Caco-2 (cell line): ENCODE results near the gene HNRNPC. TPM values are rescaled to one million over a fixed set of nuclear protein-coding genes. Genes with fewer than 3 reads are reported as not detected.

Experiments
- BruUV-seq: library from RNA; stranded (reverse); fragments of 400-500 nt; replicated peaks from 2 replicates; lab custom pipeline; 2021; lab: Mats Ljungman, UMichigan
- CTCF ChIA-PET: fragments of 300-600 bp; sonication (Branson Sonifier 250); formaldehyde crosslinking; loops from one replicate; lab custom pipeline; 2022; ENCODE audit warnings: antibody characterized with exemption; lab: Charles Lee
- POLR2A ChIA-PET: fragments of 300-600 bp; sonication (Branson Sonifier 250); formaldehyde crosslinking; loops from one replicate; lab custom pipeline; 2022; ENCODE audit warnings: antibody characterized with exemption; lab: Charles Lee
- DNase-seq, 2 experiments: peaks; one replicate each; pipeline versions ENCODE4 v3.0.0 to v3.0.0-alpha.2; 2020 to 2022
- H3K27me3 ChIP-seq: replicated peaks from 2 replicates; pipeline ENCODE4 v1.6.0; 2011; ENCODE audit warnings: low read length; ENCODE audit not compliant: control insufficient read depth, insufficient read depth
- H3K36me3 ChIP-seq: 2 replicates; pipeline ENCODE4 v1.5.1; 2011; ENCODE audit warnings: low read length; ENCODE audit not compliant: control insufficient read depth, insufficient read depth
- H3K4me1 ChIP-seq: fragments of 250-450 bp; sonication (Bioruptor Pico); 2 replicates; pipeline ENCODE4 v1.5.1; 2020; ENCODE audit warnings: mild to moderate bottlenecking
- H3K4me3 ChIP-seq: 2 replicates; pipeline ENCODE4 v1.5.1; 2011; ENCODE audit warnings: low read depth, mild to moderate bottlenecking, control low read depth, low read length
- H3K9me3 ChIP-seq: fragments of 250-450 bp; sonication (Bioruptor Pico); 2 replicates; pipeline ENCODE4 v1.5.1; 2020; ENCODE audit warnings: mild to moderate bottlenecking, moderate library complexity
- H3K27ac Mint-ChIP-seq: one replicate; pipeline ENCODE4 v1.8.0; 2022; ENCODE audit warnings: mixed read lengths; ENCODE audit not compliant: unreplicated experiment
- H3K27me3 Mint-ChIP-seq: one replicate; pipeline ENCODE4 v1.8.0; 2022; ENCODE audit warnings: mixed read lengths; ENCODE audit not compliant: insufficient read depth, unreplicated experiment
- H3K36me3 Mint-ChIP-seq: one replicate; pipeline ENCODE4 v1.8.0; 2022; ENCODE audit warnings: mild to moderate bottlenecking, mixed read lengths; ENCODE audit not compliant: insufficient read depth, unreplicated experiment
- H3K4me1 Mint-ChIP-seq: one replicate; pipeline ENCODE4 v1.8.0; 2022; ENCODE audit warnings: low read depth, mixed read lengths; ENCODE audit not compliant: unreplicated experiment
- H3K4me3 Mint-ChIP-seq: one replicate; pipeline ENCODE4 v1.8.0; 2022; ENCODE audit warnings: mild to moderate bottlenecking, moderate library complexity, mixed read lengths; ENCODE audit not compliant: unreplicated experiment
- H3K9me3 Mint-ChIP-seq: one replicate; pipeline ENCODE4 v1.8.0; 2022; ENCODE audit warnings: mixed read lengths; ENCODE audit not compliant: unreplicated experiment
- CTCF ChIP-seq, 2 experiments: fragments of 200-600 bp in 1 of 2; IDR thresholded peaks; 1 replicate in 1 of 2; 2 replicates in 1 of 2; pipeline versions ENCODE4 v1.5.1 to v1.8.0; 2011 to 2022; ENCODE audit warnings: antibody characterized with exemption in 1 of 2, control low read depth in 1 of 2, inconsistent platforms in 1 of 2, low read depth in 1 of 2, low read length in 1 of 2, mild to moderate bottlenecking in 1 of 2, moderate library complexity in 1 of 2; ENCODE audit not compliant: insufficient read depth in 1 of 2, severe bottlenecking in 1 of 2, unreplicated experiment in 1 of 2
- intact Hi-C: fragments of 100-400 bp; cut with micrococcal nuclease; formaldehyde crosslinking; loops from one replicate; pipeline ENCODE4 v1.10.0; 2022; ENCODE audit not compliant: unreplicated experiment
- total RNA-seq: library from RNA; stranded (reverse); gene quantifications from 2 replicates; pipeline ENCODE4 v1.2.3, GENCODE V29; 2022

The HNRNPC gene
- total RNA-seq, 1 experiment from 2014 or later: 512 TPM

DNA sequence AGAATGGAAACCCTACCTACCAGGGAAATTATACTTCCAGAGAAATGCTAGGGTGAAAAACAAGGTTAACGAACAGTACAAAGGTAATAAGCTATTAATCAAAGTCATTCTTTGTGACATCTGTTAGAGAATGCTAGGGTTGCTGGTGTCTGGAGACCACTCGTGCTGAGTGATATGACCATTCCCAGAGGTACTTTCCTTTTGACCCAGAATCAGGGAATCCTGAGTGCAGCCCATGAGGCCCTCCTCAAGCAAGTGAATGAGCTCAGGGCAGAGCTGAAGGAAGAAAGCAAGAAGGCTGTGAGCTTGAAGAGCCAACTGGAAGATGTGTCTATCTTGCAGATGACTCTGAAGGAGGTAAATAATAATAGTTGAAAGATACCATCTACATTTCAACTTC, 42.4 kb upstream of the HNRNPC start:
- Mint-ChIP-seq H3K4me3 (no peak overlapping the region), H3K27ac (no peak overlapping the region), H3K9me3 (no peaks in the 10 kb centered on the region), H3K27me3 (no peaks in the 10 kb centered on the region), H3K36me3 (no peaks in the 10 kb centered on the region), H3K4me1 (no peaks in the 10 kb centered on the region)
- CTCF ChIA-PET: interaction anchor here (0.6 kb wide), 1 partner anchor 145 kb away, joined by 3 read pairs; no protein-coding TSS in a partner anchor
- POLR2A ChIA-PET: no interaction called here
- intact Hi-C loops: no loop called here
- TF ChIP-seq CTCF (IDR thresholded peaks at IDR 0.05; ENCODE audit: insufficient read depth in 1 of 2, low read depth in 1 of 2, low read length in 1 of 2, severe bottlenecking in 1 of 2, unreplicated experiment in 1 of 2): no peak
- no peaks in the 10 kb centered on the region for H3K9me3 ChIP-seq
- BruUV-seq: no TSS peak
- DNase-seq: no peak
- peaks cover 21% of the 10 kb centered on the region for H3K4me1 ChIP-seq
- H3K27me3 ChIP-seq: no peaks in the 10 kb centered on the region
- no peaks in the 10 kb centered on the region for H3K36me3 ChIP-seq
- no peak overlapping the region for H3K4me3 ChIP-seq

GRCh38 chr14:21309956-21310355, 40.7 kb upstream of the HNRNPC start:
- H3K4me1 ChIP-seq: peaks cover 21% of the 10 kb centered on the region
- intact Hi-C loops: loop anchor here (2.0 kb wide), 1 partner anchor 247 kb away; no protein-coding TSS in a partner anchor
- no peak for TF ChIP-seq CTCF (IDR thresholded peaks at IDR 0.05; ENCODE audit: insufficient read depth in 1 of 2, low read depth in 1 of 2, low read length in 1 of 2, severe bottlenecking in 1 of 2, unreplicated experiment in 1 of 2)
- Mint-ChIP-seq H3K27ac (no peak overlapping the region), H3K4me1 (no peaks in the 10 kb centered on the region), H3K27me3 (no peaks in the 10 kb centered on the region), H3K9me3 (no peaks in the 10 kb centered on the region), H3K4me3 (no peak overlapping the region), H3K36me3 (no peaks in the 10 kb centered on the region)
- DNase-seq: no peak
- H3K36me3 ChIP-seq: no peaks in the 10 kb centered on the region
- CTCF ChIA-PET: no interaction called here
- no TSS peak for BruUV-seq
- H3K27me3 ChIP-seq: no peaks in the 10 kb centered on the region
- POLR2A ChIA-PET: no interaction called here
- no peak overlapping the region for H3K4me3 ChIP-seq
- no peaks in the 10 kb centered on the region for H3K9me3 ChIP-seq

- Mint-ChIP-seq H3K4me3 (peak overlapping the region; percentile 78), H3K4me1 (no peaks in the 10 kb centered on the region), H3K36me3 (no peaks in the 10 kb centered on the region), H3K27ac (peak overlapping the region; percentile 89), H3K9me3 (no peaks in the 10 kb centered on the region), H3K27me3 (no peaks in the 10 kb centered on the region)
- H3K36me3 ChIP-seq: no peaks in the 10 kb centered on the region
- no peaks in the 10 kb centered on the region for H3K27me3 ChIP-seq
- intact Hi-C loops: loop anchor here (2.0 kb wide), 1 partner anchor 248 kb away; no protein-coding TSS in a partner anchor
- DNase-seq: no peak
- H3K4me1 ChIP-seq: peaks cover 21% of the 10 kb centered on the region
- no peaks in the 10 kb centered on the region for H3K9me3 ChIP-seq
- BruUV-seq: TSS peak; percentile 95
- H3K4me3 ChIP-seq: peak overlapping the region; percentile 29
- ChIA-PET CTCF (no interaction called here), POLR2A (no interaction called here)
- TF ChIP-seq CTCF (IDR thresholded peaks at IDR 0.05; ENCODE audit: insufficient read depth in 1 of 2, low read depth in 1 of 2, low read length in 1 of 2, severe bottlenecking in 1 of 2, unreplicated experiment in 1 of 2): no peak
These were observed 40.0 kb upstream of the HNRNPC start for GRCh38 chr14:21309238-21309636.
